ENCODE results near the gene SLC22A3.
"Not testable (repeated sequence)": the region's sequence is repeated elsewhere in the genome, so short reads cannot be mapped to it uniquely, and the experiment has no call there.

SLC22A3 gene

GRCh38 chr6:160428818-160429619 lies 80.8 kb downstream of the SLC22A3 start:
- intact Hi-C loops (cut with DNase I): no loop called here
- no peak for DNase-seq

GRCh38 chr6:160429620-160429895 lies 81.4 kb downstream of the SLC22A3 start:
- intact Hi-C loops (cut with DNase I): no loop called here
- no peak for DNase-seq

- intact Hi-C loops (cut with DNase I): no loop called here
- no peak for DNase-seq
Observed at GRCh38 chr6:160430203-160430602, 82.0 kb downstream of the SLC22A3 start.

- intact Hi-C loops (cut with DNase I): no loop called here
- no peak for DNase-seq
Observed at GRCh38 chr6:160430751-160431150, 82.6 kb downstream of the SLC22A3 start.

GRCh38 chr6:160431226-160431625 lies 83.0 kb downstream of the SLC22A3 start:
- DNase-seq: no peak
- intact Hi-C loops (cut with DNase I): no loop called here

GRCh38 chr6:160431791-160432404 lies 83.7 kb downstream of the SLC22A3 start:
- intact Hi-C loops (cut with DNase I): no loop called here
- no peak for DNase-seq

GRCh38 chr6:160435935-160436334 lies 87.8 kb downstream of the SLC22A3 start:
- no peak for DNase-seq
- intact Hi-C loops (cut with DNase I): no loop called here

GRCh38 chr6:160437154-160437553 lies 89.0 kb downstream of the SLC22A3 start:
- intact Hi-C loops (cut with DNase I): no loop called here
- DNase-seq: no peak

GRCh38 chr6:160437775-160438174 lies 89.6 kb downstream of the SLC22A3 start:
- intact Hi-C loops (cut with DNase I): no loop called here
- DNase-seq: no peak

- intact Hi-C loops (cut with DNase I): no loop called here
- DNase-seq: no peak
Observed at GRCh38 chr6:160438481-160438880, 90.3 kb downstream of the SLC22A3 start.

- intact Hi-C loops (cut with DNase I): no loop called here
- DNase-seq: peak in 14 of 42 donors; percentile 7 to 69 (median 30)
Observed at GRCh38 chr6:160439751-160440150, 91.6 kb downstream of the SLC22A3 start.

GRCh38 chr6:160442151-160442550 lies 94.0 kb downstream of the SLC22A3 start:
- no peak for DNase-seq
- intact Hi-C loops (cut with DNase I): no loop called here

GRCh38 chr6:160445130-160445529 lies 97.0 kb downstream of the SLC22A3 start:
- DNase-seq: no peak
- intact Hi-C loops (cut with DNase I): no loop called here

GRCh38 chr6:160447350-160447749 lies 99.2 kb downstream of the SLC22A3 start:
- intact Hi-C loops (cut with DNase I): no loop called here
- no peak for DNase-seq

GRCh38 chr6:160449787-160450186 lies 101.6 kb downstream of the SLC22A3 start:
- not testable (repeated sequence) for DNase-seq
- intact Hi-C loops (cut with DNase I): loop anchor here (5.0 to 10.0 kb wide), 3 partner anchors 315 to 585 kb away; no protein-coding TSS in a partner anchor

GRCh38 chr6:160450849-160451248 lies 102.7 kb downstream of the SLC22A3 start:
- DNase-seq: no peak
- intact Hi-C loops (cut with DNase I): loop anchor here (5.0 to 10.0 kb wide), 3 partner anchors 316 to 586 kb away; no protein-coding TSS in a partner anchor

GRCh38 chr6:160454303-160454702 lies 106.1 kb downstream of the SLC22A3 start:
- intact Hi-C loops (cut with DNase I): loop anchor here (5.0 to 10.0 kb wide), 3 partner anchors 320 to 590 kb away; no protein-coding TSS in a partner anchor
- DNase-seq: no peak

GRCh38 chr6:160455081-160455480 lies 106.9 kb downstream of the SLC22A3 start:
- DNase-seq: no peak
- intact Hi-C loops (cut with DNase I): loop anchor here (10.0 kb wide), 2 partner anchors 320 to 590 kb away; no protein-coding TSS in a partner anchor

- intact Hi-C loops (cut with DNase I): loop anchor here (10.0 kb wide), 2 partner anchors 321 to 591 kb away; no protein-coding TSS in a partner anchor
- DNase-seq: peak; percentile 28 to 87 (median 66)
Observed at GRCh38 chr6:160455541-160456213, 107.5 kb downstream of the SLC22A3 start.

- intact Hi-C loops (cut with DNase I): loop anchor here (10.0 kb wide), 2 partner anchors 321 to 591 kb away; no protein-coding TSS in a partner anchor
Observed at GRCh38 chr6:160456214-160456546, 108.0 kb downstream of the SLC22A3 start.

More at GRCh38 chr6:160456214-160456546, 108.0 kb downstream of the SLC22A3 start:
- DNase-seq: no peak

All from head of caudate nucleus (tissue), 42 donors.